ENCODE measurements around the gene CHN1.

CHN1 gene

GRCh38 chr2:174781298-174781697 is 223.9 kb downstream of the CHN1 start:
- no peak for DNase-seq

- DNase-seq = no peak
Observed at GRCh38 chr2:174780856-174781255, 224.3 kb downstream of the CHN1 start.

GRCh38 chr2:174780191-174780840 is 224.9 kb downstream of the CHN1 start:
- DNase-seq = no peak

GRCh38 chr2:174779361-174779928 is 225.7 kb downstream of the CHN1 start:
- DNase-seq = peak; percentile 7

GRCh38 chr2:174778085-174778981 is 226.8 kb downstream of the CHN1 start:
- DNase-seq = peak; percentile 94

GRCh38 chr2:174777347-174778084 is 227.7 kb downstream of the CHN1 start:
- no peak for DNase-seq

GRCh38 chr2:174776675-174777074 is 228.5 kb downstream of the CHN1 start:
- no peak for DNase-seq

GRCh38 chr2:174776223-174776622 is 229.0 kb downstream of the CHN1 start:
- DNase-seq = no peak

GRCh38 chr2:174775571-174775980 is 229.6 kb downstream of the CHN1 start:
- no peak for DNase-seq

GRCh38 chr2:174774886-174775285 is 230.3 kb downstream of the CHN1 start:
- no peak for DNase-seq

- DNase-seq = no peak
Observed at GRCh38 chr2:174773215-174773614, 232.0 kb downstream of the CHN1 start.

GRCh38 chr2:174772472-174772801 is 232.7 kb downstream of the CHN1 start:
- DNase-seq = no peak

- DNase-seq = peak; percentile 23
Observed at GRCh38 chr2:174771631-174772471, 233.3 kb downstream of the CHN1 start.

- no peak for DNase-seq
Observed at GRCh38 chr2:174771136-174771535, 234.0 kb downstream of the CHN1 start.

- no peak for DNase-seq
Observed at GRCh38 chr2:174768557-174768956, 236.6 kb downstream of the CHN1 start.

- no peak for DNase-seq
Observed at GRCh38 chr2:174766271-174766670, 238.9 kb downstream of the CHN1 start.

GRCh38 chr2:174765576-174765975 is 239.6 kb downstream of the CHN1 start:
- DNase-seq = no peak

- DNase-seq = no peak
Observed at GRCh38 chr2:174764280-174765255, 240.6 kb downstream of the CHN1 start, which contains the start of gene CHRNA1. Gene CHRNA1, minus strand, starts transcription at chr2:174764472. Its CDS starts 78 bp downstream, at chr2:174764394.

- DNase-seq = no peak
Observed at GRCh38 chr2:174763780-174764179, 241.4 kb downstream of the CHN1 start.

- no peak for DNase-seq
Observed at GRCh38 chr2:174762464-174762863, 242.7 kb downstream of the CHN1 start.

- no peak for DNase-seq
Observed at GRCh38 chr2:174761837-174762236, 243.3 kb downstream of the CHN1 start.

Measured in central memory CD4-positive, alpha-beta T cell (primary cell).